Activated CD4-positive, alpha-beta T cell treated with anti-CD3 and anti-CD28 coated beads, Interleukin-2, Interleukin-4, amounts not matched to agents 100 ng/mL and 50 ng/mL, durations not matched to agents 16 hours and 8 hours (primary cell): ENCODE results near the gene NCAPG2.
"Not testable (repeated sequence)": the region's sequence is repeated elsewhere in the genome, so short reads cannot be mapped to it uniquely, and the experiment has no call there.

Experiments used
- DNase-seq: peaks from one replicate; pipeline ENCODE4 v3.0.0-alpha.2; 2020; ENCODE audit warnings: low spot score

The NCAPG2 gene

GRCh38 chr7:158633055-158633956, 71.3 kb downstream of the NCAPG2 start:
- DNase-seq, result no peak

- DNase-seq, result no peak
Observed at GRCh38 chr7:158631574-158632195, 72.9 kb downstream of the NCAPG2 start.

GRCh38 chr7:158626289-158626688, 78.3 kb downstream of the NCAPG2 start:
- DNase-seq, result not testable (repeated sequence)

GRCh38 chr7:158623241-158623640, 81.4 kb downstream of the NCAPG2 start:
- DNase-seq, result no peak

GRCh38 chr7:158620839-158621441, 83.7 kb downstream of the NCAPG2 start:
- no peak for DNase-seq

GRCh38 chr7:158620418-158620817, 84.2 kb downstream of the NCAPG2 start:
- no peak for DNase-seq

- DNase-seq, result no peak
Observed at GRCh38 chr7:158618745-158619140, 85.9 kb downstream of the NCAPG2 start.

- no peak for DNase-seq
Observed at GRCh38 chr7:158617737-158618128, 86.9 kb downstream of the NCAPG2 start.

- DNase-seq, result no peak
Observed at GRCh38 chr7:158616050-158616449, 88.6 kb downstream of the NCAPG2 start.

- no peak for DNase-seq
Observed at GRCh38 chr7:158614700-158615099, 89.9 kb downstream of the NCAPG2 start.

- DNase-seq, result no peak
Observed at GRCh38 chr7:158613481-158613880, 91.1 kb downstream of the NCAPG2 start.

- no peak for DNase-seq
Observed at GRCh38 chr7:158612546-158612945, 92.1 kb downstream of the NCAPG2 start.

- DNase-seq, result no peak
Observed at GRCh38 chr7:158611541-158611940, 93.1 kb downstream of the NCAPG2 start.

GRCh38 chr7:158609313-158609974, 95.2 kb downstream of the NCAPG2 start:
- DNase-seq, result no peak

- no peak for DNase-seq
Observed at GRCh38 chr7:158607563-158607962, 97.0 kb downstream of the NCAPG2 start.

- no peak for DNase-seq
Observed at GRCh38 chr7:158606671-158607424, 97.8 kb downstream of the NCAPG2 start.

GRCh38 chr7:158606129-158606528, 98.5 kb downstream of the NCAPG2 start:
- DNase-seq, result no peak

GRCh38 chr7:158603773-158604755, 100.5 kb downstream of the NCAPG2 start:
- DNase-seq, result no peak

- peak; percentile 24 for DNase-seq
Observed at GRCh38 chr7:158602905-158603772, 101.5 kb downstream of the NCAPG2 start.

GRCh38 chr7:158602041-158602440, 102.6 kb downstream of the NCAPG2 start:
- DNase-seq, result no peak
